22Rv1 (cell line): Measurements from ENCODE around the gene LRMDA.

Source experiments
- CTCF ChIP-seq: fragments of 450-650 bp; IDR thresholded peaks from 2 replicates; pipeline ENCODE4 v1.5.1; 2017; ENCODE audit warnings: mild to moderate bottlenecking
- ZFX ChIP-seq: fragments of 450-650 bp; IDR thresholded peaks from 2 replicates; pipeline ENCODE4 v1.6.1; 2017; ENCODE audit warnings: antibody characterized with exemption, borderline replicate concordance

GRCh38 chr10:75466886-75467285, 35.5 kb downstream of the LRMDA start:
- TF ChIP-seq CTCF = no peak
- TF ChIP-seq ZFX = no peak
